ENCODE data around the gene PCGF6.

Gene PCGF6

DNA sequence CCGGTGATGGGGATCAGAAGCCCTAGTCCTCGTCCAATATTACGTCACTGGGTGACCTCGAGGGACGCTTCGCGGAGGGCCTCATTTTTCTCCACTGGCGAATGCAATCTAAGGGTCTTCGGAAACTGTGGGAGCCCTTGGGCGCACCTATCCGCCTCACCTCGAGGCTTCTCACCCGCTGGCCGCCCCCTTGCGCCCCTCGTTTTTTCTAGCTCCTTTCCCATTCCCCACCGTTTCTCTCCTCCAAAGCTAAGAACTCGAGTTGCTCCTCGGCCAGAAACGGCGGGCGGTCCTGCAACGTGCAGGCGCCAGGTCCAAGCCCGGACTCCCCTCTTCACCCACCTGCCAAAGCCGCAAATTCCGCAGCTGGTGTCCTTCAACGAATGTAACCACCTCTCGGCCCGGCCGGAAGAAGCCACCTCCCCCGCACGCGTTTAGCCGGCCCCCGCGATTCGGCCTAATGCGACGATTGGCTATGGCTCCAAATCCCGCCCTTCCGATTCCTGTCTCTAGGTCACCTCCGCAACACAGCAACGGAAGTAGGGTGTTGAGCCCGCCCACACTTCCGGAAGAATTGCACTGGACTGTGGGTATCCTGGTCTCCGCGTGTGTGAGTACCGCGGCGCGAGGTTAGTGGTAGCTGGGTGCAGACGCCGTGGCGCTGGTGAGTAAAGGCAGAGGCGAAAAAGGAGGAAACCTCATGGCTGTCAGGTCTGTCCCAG lies 45.3 kb upstream of the PCGF6 start, which contains the start of the genes ATP5MK and PDCD11 (continued):
- TF ChIP-seq, protein P1, sequence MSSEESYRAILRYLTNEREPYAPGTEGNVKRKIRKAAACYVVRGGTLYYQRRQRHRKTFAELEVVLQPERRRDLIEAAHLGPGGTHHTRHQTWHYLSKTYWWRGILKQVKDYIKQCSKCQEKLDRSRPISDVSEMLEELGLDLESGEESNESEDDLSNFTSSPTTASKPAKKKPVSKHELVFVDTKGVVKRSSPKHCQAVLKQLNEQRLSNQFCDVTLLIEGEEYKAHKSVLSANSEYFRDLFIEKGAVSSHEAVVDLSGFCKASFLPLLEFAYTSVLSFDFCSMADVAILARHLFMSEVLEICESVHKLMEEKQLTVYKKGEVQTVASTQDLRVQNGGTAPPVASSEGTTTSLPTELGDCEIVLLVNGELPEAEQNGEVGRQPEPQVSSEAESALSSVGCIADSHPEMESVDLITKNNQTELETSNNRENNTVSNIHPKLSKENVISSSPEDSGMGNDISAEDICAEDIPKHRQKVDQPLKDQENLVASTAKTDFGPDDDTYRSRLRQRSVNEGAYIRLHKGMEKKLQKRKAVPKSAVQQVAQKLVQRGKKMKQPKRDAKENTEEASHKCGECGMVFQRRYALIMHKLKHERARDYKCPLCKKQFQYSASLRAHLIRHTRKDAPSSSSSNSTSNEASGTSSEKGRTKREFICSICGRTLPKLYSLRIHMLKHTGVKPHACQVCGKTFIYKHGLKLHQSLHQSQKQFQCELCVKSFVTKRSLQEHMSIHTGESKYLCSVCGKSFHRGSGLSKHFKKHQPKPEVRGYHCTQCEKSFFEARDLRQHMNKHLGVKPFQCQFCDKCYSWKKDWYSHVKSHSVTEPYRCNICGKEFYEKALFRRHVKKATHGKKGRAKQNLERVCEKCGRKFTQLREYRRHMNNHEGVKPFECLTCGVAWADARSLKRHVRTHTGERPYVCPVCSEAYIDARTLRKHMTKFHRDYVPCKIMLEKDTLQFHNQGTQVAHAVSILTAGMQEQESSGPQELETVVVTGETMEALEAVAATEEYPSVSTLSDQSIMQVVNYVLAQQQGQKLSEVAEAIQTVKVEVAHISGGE (tag by site-specific recombination; conservative IDR thresholded peaks at IDR 0.05; ENCODE audit: low read depth) = peak; percentile 89
- TF ChIP-seq ZNF501 (tag by site-specific recombination; IDR thresholded peaks at IDR 0.05) (0 out of 2 replicates have a peak, but pooled peaks have one; percentile 34), SP3 (tag by site-specific recombination; IDR thresholded peaks at IDR 0.05) (peak; percentile 94), ZIC2 (tag by site-specific recombination; IDR thresholded peaks at IDR 0.05) (peak; percentile 21; the same call in 1 of the 2 replicates), ZNF473 (tag by site-specific recombination; IDR thresholded peaks at IDR 0.05) (no peak), ZEB2 (tag by site-specific recombination; IDR thresholded peaks at IDR 0.05) (peak; percentile 42; the same call in 1 of the 2 replicates), ZNF112 (tag by site-specific recombination; IDR thresholded peaks at IDR 0.05) (no peak), ZXDB (tag by site-specific recombination; IDR thresholded peaks at IDR 0.05) (peak; percentile 60; the same call in 1 of the 2 replicates), KLF8 (tag by site-specific recombination; IDR thresholded peaks at IDR 0.05) (peak; percentile 18; the same call in 1 of the 2 replicates), ZNF843 (tag by site-specific recombination; IDR thresholded peaks at IDR 0.05) (no peak), ZNF596 (tag by site-specific recombination; IDR thresholded peaks at IDR 0.05) (no peak), ZNF10 (tag by site-specific recombination; IDR thresholded peaks at IDR 0.05) (peak; percentile 95), BCL11A (tag by site-specific recombination; IDR thresholded peaks at IDR 0.05; ENCODE audit: low read depth) (0 out of 2 replicates have a peak, but pooled peaks have one; percentile 26), ZNF664 (tag by site-specific recombination; IDR thresholded peaks at IDR 0.05) (no peak), ZNF677 (tag by site-specific recombination; IDR thresholded peaks at IDR 0.05) (no peak), ZNF624 (tag by site-specific recombination; IDR thresholded peaks at IDR 0.05) (no peak), WT1 (tag by site-specific recombination; IDR thresholded peaks at IDR 0.05) (peak; percentile 55; the same call in 1 of the 2 replicates), ZNF621 (tag by site-specific recombination; IDR thresholded peaks at IDR 0.05) (no peak), SCRT2 (tag by site-specific recombination; IDR thresholded peaks at IDR 0.05) (no peak), ZNF248 (tag by site-specific recombination; IDR thresholded peaks at IDR 0.05) (no peak), ZNF837 (tag by site-specific recombination; IDR thresholded peaks at IDR 0.05) (no peak)
- TF ChIP-seq, protein P2, sequence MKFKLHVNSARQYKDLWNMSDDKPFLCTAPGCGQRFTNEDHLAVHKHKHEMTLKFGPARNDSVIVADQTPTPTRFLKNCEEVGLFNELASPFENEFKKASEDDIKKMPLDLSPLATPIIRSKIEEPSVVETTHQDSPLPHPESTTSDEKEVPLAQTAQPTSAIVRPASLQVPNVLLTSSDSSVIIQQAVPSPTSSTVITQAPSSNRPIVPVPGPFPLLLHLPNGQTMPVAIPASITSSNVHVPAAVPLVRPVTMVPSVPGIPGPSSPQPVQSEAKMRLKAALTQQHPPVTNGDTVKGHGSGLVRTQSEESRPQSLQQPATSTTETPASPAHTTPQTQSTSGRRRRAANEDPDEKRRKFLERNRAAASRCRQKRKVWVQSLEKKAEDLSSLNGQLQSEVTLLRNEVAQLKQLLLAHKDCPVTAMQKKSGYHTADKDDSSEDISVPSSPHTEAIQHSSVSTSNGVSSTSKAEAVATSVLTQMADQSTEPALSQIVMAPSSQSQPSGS (tag by site-specific recombination; IDR thresholded peaks at IDR 0.05; ENCODE audit: low read depth) = peak; percentile 81
- TF ChIP-seq, protein P3, sequence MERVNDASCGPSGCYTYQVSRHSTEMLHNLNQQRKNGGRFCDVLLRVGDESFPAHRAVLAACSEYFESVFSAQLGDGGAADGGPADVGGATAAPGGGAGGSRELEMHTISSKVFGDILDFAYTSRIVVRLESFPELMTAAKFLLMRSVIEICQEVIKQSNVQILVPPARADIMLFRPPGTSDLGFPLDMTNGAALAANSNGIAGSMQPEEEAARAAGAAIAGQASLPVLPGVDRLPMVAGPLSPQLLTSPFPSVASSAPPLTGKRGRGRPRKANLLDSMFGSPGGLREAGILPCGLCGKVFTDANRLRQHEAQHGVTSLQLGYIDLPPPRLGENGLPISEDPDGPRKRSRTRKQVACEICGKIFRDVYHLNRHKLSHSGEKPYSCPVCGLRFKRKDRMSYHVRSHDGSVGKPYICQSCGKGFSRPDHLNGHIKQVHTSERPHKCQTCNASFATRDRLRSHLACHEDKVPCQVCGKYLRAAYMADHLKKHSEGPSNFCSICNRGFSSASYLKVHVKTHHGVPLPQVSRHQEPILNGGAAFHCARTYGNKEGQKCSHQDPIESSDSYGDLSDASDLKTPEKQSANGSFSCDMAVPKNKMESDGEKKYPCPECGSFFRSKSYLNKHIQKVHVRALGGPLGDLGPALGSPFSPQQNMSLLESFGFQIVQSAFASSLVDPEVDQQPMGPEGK (tag by site-specific recombination; IDR thresholded peaks at IDR 0.05) = peak; percentile 79
- TF ChIP-seq, protein P4, sequence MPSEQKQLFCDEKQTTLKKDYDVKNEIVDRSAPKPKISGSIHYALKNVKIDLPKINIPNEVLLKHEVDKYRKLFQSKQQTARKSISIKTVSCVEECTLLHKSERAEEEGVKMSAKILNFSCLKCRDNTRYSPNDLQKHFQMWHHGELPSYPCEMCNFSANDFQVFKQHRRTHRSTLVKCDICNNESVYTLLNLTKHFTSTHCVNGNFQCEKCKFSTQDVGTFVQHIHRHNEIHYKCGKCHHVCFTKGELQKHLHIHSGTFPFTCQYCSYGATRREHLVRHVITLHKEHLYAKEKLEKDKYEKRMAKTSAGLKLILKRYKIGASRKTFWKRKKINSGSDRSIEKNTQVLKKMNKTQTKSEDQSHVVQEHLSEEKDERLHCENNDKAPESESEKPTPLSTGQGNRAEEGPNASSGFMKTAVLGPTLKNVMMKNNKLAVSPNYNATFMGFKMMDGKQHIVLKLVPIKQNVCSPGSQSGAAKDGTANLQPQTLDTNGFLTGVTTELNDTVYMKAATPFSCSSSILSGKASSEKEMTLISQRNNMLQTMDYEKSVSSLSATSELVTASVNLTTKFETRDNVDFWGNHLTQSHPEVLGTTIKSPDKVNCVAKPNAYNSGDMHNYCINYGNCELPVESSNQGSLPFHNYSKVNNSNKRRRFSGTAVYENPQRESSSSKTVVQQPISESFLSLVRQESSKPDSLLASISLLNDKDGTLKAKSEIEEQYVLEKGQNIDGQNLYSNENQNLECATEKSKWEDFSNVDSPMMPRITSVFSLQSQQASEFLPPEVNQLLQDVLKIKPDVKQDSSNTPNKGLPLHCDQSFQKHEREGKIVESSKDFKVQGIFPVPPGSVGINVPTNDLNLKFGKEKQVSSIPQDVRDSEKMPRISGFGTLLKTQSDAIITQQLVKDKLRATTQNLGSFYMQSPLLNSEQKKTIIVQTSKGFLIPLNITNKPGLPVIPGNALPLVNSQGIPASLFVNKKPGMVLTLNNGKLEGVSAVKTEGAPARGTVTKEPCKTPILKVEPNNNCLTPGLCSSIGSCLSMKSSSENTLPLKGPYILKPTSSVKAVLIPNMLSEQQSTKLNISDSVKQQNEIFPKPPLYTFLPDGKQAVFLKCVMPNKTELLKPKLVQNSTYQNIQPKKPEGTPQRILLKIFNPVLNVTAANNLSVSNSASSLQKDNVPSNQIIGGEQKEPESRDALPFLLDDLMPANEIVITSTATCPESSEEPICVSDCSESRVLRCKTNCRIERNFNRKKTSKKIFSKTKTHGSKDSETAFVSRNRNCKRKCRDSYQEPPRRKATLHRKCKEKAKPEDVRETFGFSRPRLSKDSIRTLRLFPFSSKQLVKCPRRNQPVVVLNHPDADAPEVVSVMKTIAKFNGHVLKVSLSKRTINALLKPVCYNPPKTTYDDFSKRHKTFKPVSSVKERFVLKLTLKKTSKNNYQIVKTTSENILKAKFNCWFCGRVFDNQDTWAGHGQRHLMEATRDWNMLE (tag by site-specific recombination; conservative IDR thresholded peaks at IDR 0.05; ENCODE audit: low read depth) = peak; percentile 90
- TF ChIP-seq, protein P5, sequence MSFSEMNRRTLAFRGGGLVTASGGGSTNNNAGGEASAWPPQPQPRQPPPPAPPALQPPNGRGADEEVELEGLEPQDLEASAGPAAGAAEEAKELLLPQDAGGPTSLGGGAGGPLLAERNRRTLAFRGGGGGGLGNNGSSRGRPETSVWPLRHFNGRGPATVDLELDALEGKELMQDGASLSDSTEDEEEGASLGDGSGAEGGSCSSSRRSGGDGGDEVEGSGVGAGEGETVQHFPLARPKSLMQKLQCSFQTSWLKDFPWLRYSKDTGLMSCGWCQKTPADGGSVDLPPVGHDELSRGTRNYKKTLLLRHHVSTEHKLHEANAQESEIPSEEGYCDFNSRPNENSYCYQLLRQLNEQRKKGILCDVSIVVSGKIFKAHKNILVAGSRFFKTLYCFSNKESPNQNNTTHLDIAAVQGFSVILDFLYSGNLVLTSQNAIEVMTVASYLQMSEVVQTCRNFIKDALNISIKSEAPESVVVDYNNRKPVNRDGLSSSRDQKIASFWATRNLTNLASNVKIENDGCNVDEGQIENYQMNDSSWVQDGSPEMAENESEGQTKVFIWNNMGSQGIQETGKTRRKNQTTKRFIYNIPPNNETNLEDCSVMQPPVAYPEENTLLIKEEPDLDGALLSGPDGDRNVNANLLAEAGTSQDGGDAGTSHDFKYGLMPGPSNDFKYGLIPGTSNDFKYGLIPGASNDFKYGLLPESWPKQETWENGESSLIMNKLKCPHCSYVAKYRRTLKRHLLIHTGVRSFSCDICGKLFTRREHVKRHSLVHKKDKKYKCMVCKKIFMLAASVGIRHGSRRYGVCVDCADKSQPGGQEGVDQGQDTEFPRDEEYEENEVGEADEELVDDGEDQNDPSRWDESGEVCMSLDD (tag by site-specific recombination; IDR thresholded peaks at IDR 0.05) = peak; percentile 36; the same call in 1 of the 2 replicates
